ENCODE measurements around the gene PCSK5.

- TF ChIP-seq CTCF (IDR thresholded peaks at IDR 0.05; ENCODE audit: low read length) (no peak), EZH2 (optimal IDR thresholded peaks at IDR 0.05; ENCODE audit: low read depth, low read length) (no peak)
Observed at GRCh38 chr9:76115396-76115795, 224.9 kb downstream of the PCSK5 start.
